ENCODE data around the gene ZFP36L2.

ZFP36L2 gene

GRCh38 chr2:43251171-43251731 lies 24.8 kb upstream of the ZFP36L2 start:
- H3K4me3 ChIP-seq (ENCODE audit: low read depth, low read length): no peak overlapping the region
- DNase-seq (ENCODE audit: low read depth): peak; percentile 53

- H3K4me3 ChIP-seq (ENCODE audit: low read depth, low read length): no peak overlapping the region
- no peak for DNase-seq (ENCODE audit: low read depth)
Observed at GRCh38 chr2:43250015-43250414, 23.6 kb upstream of the ZFP36L2 start.

DNA sequence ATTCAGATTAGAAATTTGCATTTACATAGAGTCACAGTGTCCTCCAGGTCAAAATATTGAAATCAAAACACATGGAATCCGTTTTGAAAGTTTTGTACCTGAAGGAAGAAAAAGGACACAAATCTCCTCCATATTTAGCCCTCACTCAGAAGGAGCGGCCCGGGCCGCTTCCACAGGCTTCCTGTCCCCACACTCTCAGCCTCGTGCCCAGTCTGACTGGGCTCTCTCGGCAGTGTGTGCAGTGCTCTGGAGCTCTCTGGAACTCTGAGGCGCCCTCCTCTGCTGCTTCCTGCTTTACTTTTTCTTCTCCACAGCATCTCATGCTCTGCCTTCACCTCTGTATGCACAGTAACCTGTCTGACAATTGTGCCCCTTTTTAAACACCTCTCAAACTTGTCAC lies 22.2 kb upstream of the ZFP36L2 start:
- H3K4me3 ChIP-seq (ENCODE audit: low read depth, low read length): no peak overlapping the region
- DNase-seq (ENCODE audit: low read depth): no peak

DNA sequence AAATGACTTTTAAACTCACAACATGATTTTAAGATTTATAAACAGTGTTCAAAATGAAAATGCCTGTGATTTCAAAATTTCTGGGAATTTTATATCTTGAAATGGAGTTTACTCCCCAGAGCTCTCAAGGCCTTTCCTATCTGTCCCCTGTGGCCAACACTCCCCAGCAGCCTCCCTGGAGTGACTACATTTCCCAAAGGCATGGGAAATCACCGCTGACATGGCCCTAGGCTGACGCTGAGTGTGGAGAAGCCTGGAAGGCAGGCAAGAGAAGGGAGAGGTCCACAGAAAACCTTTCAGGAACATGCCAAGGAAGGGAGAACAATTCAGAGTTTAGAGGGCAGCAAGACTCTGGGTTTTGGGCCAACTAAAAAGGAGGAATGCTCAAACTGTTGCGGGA lies 20.2 kb upstream of the ZFP36L2 start:
- no peak overlapping the region for H3K4me3 ChIP-seq (ENCODE audit: low read depth, low read length)
- DNase-seq (ENCODE audit: low read depth): no peak

GRCh38 chr2:43241558-43241957 lies 15.2 kb upstream of the ZFP36L2 start:
- DNase-seq (ENCODE audit: low read depth): no peak
- no peak overlapping the region for H3K4me3 ChIP-seq (ENCODE audit: low read depth, low read length)

- H3K4me3 ChIP-seq (ENCODE audit: low read depth, low read length): no peak overlapping the region
- no peak for DNase-seq (ENCODE audit: low read depth)
Observed at GRCh38 chr2:43240766-43241150, 14.4 kb upstream of the ZFP36L2 start.

DNA sequence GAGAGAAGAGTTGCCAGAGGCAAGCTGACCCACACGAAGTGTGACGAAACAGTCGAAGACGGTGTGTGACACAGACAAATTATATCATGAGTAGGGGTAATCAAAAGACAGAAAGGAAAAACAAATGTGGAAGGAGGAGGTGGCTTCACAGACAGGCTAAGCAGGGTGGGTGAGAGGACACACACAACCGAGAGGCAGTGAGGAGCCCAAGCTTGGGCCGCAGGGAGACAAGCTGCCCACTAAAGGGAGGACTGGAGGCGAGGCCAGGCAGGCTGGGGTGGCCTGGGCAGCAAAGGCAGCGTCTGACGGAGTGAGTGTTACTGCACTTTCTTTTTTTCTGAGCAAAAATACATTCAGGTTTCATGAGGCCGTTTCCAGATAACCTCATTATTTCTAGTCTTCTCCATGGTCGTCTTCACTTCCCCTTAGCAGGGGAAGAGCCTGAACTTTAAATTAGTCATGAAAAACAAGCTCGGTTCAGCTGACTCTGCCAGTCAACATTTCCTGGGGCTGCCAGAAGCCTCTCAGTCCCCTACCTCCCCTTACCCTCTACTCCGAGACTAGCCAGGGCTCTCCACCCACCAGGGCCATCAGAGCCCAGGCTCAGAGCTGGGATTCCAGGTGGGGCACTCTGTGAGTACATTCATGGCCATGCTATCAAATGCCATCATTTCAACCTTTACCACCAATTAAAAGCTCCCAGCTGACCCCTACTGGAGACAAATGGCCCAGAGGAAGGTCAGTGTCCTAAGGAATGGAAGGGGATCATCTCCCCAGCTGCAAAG lies 13.8 kb upstream of the ZFP36L2 start:
- H3K4me3 ChIP-seq (ENCODE audit: low read depth, low read length): no peak overlapping the region
- no peak for DNase-seq (ENCODE audit: low read depth)

DNA sequence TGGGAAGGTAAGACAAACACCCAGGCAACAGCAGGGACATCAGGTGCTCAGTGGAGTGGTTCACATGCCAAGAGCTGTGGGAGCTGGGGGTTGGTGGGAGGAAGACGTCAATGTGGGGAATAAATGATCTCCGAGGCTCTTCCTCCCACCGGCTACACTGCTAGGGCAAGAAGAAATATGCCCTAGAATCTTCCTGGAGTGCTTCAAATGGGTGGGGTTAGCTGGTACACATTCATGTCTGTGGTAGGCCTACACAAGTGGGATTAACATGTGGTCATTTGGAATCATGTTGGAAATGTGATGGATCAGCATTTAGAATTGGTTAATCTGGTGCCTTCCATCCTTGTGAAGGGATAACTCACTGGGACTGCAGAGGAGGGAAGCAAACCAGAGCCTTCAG lies 12.4 kb upstream of the ZFP36L2 start:
- DNase-seq (ENCODE audit: low read depth): no peak

GRCh38 chr2:43238176-43238575 lies 11.8 kb upstream of the ZFP36L2 start:
- no peak for DNase-seq (ENCODE audit: low read depth)
- no peak overlapping the region for H3K4me3 ChIP-seq (ENCODE audit: low read depth, low read length)

More for the DNA sequence above, 12.4 kb upstream of the ZFP36L2 start:
- no peak overlapping the region for H3K4me3 ChIP-seq (ENCODE audit: low read depth, low read length)

DNA sequence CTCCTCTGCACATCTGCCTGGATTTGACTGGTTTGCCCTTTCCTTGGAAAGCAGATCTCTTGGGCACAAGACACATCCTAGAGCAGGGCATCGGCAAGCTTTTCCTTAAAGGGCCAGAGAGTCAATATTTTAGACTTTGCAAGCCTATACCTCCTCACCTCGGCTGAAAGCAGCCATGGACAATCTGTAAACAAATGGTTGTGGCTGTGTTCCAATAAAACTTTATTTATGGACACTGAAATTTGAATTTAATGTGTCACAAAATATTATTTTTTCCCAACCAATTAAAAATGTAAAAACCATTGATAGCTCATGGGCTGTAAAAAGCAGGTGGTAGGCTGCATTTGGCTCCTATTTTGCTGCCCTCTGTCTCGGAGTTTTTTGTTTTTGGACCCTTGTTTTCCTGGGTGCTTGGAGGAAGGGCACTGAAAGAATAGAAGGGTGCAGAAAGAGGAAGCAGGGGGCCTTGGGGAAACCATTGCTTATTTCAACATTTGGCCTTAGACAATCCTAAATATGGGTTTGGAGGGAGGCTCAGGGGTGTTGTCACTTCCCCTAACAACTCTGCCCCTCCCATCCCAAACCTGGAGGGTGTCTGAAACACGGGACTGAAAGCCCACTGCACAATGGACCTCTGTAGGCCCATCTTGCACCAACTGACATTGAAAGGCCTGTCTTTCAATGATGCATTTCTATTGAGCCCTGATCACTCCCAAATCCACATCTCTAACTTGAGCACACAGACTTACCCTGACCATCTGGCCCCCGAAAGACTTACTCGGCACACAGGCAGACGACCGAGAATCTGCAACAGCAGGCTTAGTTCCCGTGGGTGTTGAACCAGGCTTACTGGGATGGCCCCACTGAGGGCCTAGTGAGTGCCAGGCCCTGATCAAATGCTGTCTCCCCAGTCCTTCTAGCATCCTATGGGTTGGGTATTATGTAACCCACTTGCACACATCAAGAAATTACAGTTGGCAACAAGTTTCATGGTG lies 7.1 kb upstream of the ZFP36L2 start:
- no peak overlapping the region for H3K4me3 ChIP-seq (ENCODE audit: low read depth, low read length)
- no peak for DNase-seq (ENCODE audit: low read depth)

- DNase-seq (ENCODE audit: low read depth): no peak
Observed at GRCh38 chr2:43230951-43231827, 4.8 kb upstream of the ZFP36L2 start.

GRCh38 chr2:43230351-43230885 lies 4.0 kb upstream of the ZFP36L2 start:
- no peak for DNase-seq (ENCODE audit: low read depth)
- H3K4me3 ChIP-seq (ENCODE audit: low read depth, low read length): no peak overlapping the region

More at GRCh38 chr2:43230951-43231827, 4.8 kb upstream of the ZFP36L2 start:
- H3K4me3 ChIP-seq (ENCODE audit: low read depth, low read length): no peak overlapping the region

- no peak overlapping the region for H3K4me3 ChIP-seq (ENCODE audit: low read depth, low read length)
- no peak for DNase-seq (ENCODE audit: low read depth)
Observed at GRCh38 chr2:43228756-43229659, 2.6 kb upstream of the ZFP36L2 start.

- H3K4me3 ChIP-seq (ENCODE audit: low read depth, low read length): no peak overlapping the region
Observed at GRCh38 chr2:43228321-43228751, 1.9 kb upstream of the ZFP36L2 start.

DNA sequence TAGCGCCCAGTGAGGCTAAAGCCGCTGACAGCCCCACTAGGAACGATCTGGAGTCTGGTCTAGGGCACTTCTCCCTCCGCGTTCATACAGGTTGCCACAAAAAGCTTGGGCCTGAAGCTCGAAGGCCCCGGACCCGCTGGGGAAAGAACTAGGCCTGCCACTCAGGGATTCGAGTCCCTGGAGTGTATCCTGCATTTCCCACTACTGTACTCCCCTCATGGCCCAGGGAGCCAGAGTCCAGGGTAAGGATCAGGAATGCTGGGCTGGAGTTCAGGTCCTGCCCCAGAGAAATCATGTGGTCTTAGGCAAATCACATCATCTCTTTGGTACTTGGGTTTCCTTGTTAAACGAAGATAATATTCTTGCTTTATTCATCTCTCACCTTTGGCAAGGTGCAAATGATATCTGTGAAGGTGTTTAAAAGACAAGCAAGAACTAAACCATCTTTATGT lies 1.4 kb upstream of the ZFP36L2 start:
- no peak for DNase-seq (ENCODE audit: low read depth)

More at GRCh38 chr2:43228321-43228751, 1.9 kb upstream of the ZFP36L2 start:
- no peak for DNase-seq (ENCODE audit: low read depth)

GRCh38 chr2:43226955-43227829 lies 786 bp upstream of the ZFP36L2 start:
- no peak for DNase-seq (ENCODE audit: low read depth)
- H3K4me3 ChIP-seq (ENCODE audit: low read depth, low read length): peak overlapping the region; percentile 71

More for the DNA sequence above, 1.4 kb upstream of the ZFP36L2 start:
- peak overlapping the region; percentile 71 for H3K4me3 ChIP-seq (ENCODE audit: low read depth, low read length)

All from skeletal muscle cell (primary cell).